GM23338 (cell line): ENCODE measurements around the gene PLPP4. TPM values are rescaled to one million over a fixed set of nuclear protein-coding genes. Genes with fewer than 3 reads are reported as not detected.

Source experiments
- ATAC-seq: fragments of 200-7000 bp; cut with Tn5 transposase; 3 replicates; pipeline ENCODE4 v1.9.1; 2020
- DNase-seq: peaks from one replicate; pipeline ENCODE4 v3.0.0-alpha.2; 2015; ENCODE audit warnings: low spot score
- H2AFZ ChIP-seq: fragments of 200-600 bp; sonication (generic); 2 replicates; pipeline ENCODE4 v1.8.0; 2016; ENCODE audit warnings: antibody characterized with exemption, mild to moderate bottlenecking, moderate library complexity
- H3F3A ChIP-seq: fragments of 200-600 bp; sonication (generic); replicated peaks from 2 replicates; pipeline ENCODE4 v1.8.0; 2017; ENCODE audit warnings: antibody characterized with exemption, mixed run types, low read depth
- H3K27ac ChIP-seq: fragments of 200-600 bp; sonication (generic); 2 replicates; pipeline ENCODE4 v1.6.1; 2016; ENCODE audit warnings: low read depth
- H3K27me3 ChIP-seq: fragments of 200-600 bp; sonication (generic); 2 replicates; pipeline ENCODE4 v1.8.0; 2016; ENCODE audit warnings: mild to moderate bottlenecking, mixed run types, moderate library complexity; ENCODE audit not compliant: insufficient read depth
- H3K36me3 ChIP-seq: fragments of 200-600 bp; sonication (generic); 2 replicates; pipeline ENCODE4 v1.8.0; 2016; ENCODE audit warnings: mild to moderate bottlenecking; ENCODE audit not compliant: insufficient read depth
- H3K4me1 ChIP-seq: fragments of 200-600 bp; sonication (generic); 2 replicates; pipeline ENCODE4 v1.8.0; 2016; ENCODE audit warnings: mild to moderate bottlenecking, moderate library complexity; ENCODE audit not compliant: insufficient read depth
- H3K4me2 ChIP-seq: fragments of 200-600 bp; sonication (generic); 2 replicates; pipeline ENCODE4 v1.7.1; 2017; ENCODE audit warnings: mixed run types
- H3K4me3 ChIP-seq: fragments of 200-600 bp; sonication (generic); 2 replicates; pipeline ENCODE4 v1.6.1; 2016; ENCODE audit warnings: mixed run types
- H3K79me2 ChIP-seq: fragments of 200-600 bp; sonication (generic); replicated peaks from 2 replicates; pipeline ENCODE4 v1.8.0; 2017; ENCODE audit warnings: mild to moderate bottlenecking; ENCODE audit not compliant: insufficient read depth
- H3K9me2 ChIP-seq: fragments of 200-600 bp; sonication (generic); 2 replicates; pipeline ENCODE4 v1.8.0; 2017; ENCODE audit not compliant: insufficient read depth
- H4K20me1 ChIP-seq: fragments of 200-600 bp; sonication (generic); replicated peaks from 2 replicates; pipeline ENCODE4 v1.8.0; 2017; ENCODE audit warnings: mild to moderate bottlenecking; ENCODE audit not compliant: insufficient read depth
- H3K27ac Mint-ChIP-seq: 2 replicates; pipeline ENCODE4 v1.8.0; 2020; ENCODE audit warnings: inconsistent platforms, mild to moderate bottlenecking, moderate library complexity, mixed read lengths
- H3K27me3 Mint-ChIP-seq: 3 replicates; pipeline ENCODE4 v1.8.0; 2022; ENCODE audit warnings: low read depth, mild to moderate bottlenecking, moderate library complexity, mixed read lengths, inconsistent platforms; ENCODE audit not compliant: insufficient read depth, poor library complexity
- H3K36me3 Mint-ChIP-seq: 3 replicates; pipeline ENCODE4 v1.8.0; 2021; ENCODE audit warnings: low read depth, mild to moderate bottlenecking, inconsistent platforms, moderate library complexity, mixed read lengths
- H3K4me1 Mint-ChIP-seq: 3 replicates; pipeline ENCODE4 v1.8.0; 2020; ENCODE audit warnings: mild to moderate bottlenecking, inconsistent platforms, mixed read lengths
- H3K4me3 Mint-ChIP-seq: 3 replicates; pipeline ENCODE4 v1.8.0; 2021; ENCODE audit warnings: moderate library complexity, mild to moderate bottlenecking, inconsistent platforms, mixed read lengths
- H3K9me3 Mint-ChIP-seq: 3 replicates; pipeline ENCODE4 v1.8.0; 2020; ENCODE audit warnings: moderate library complexity, mild to moderate bottlenecking, inconsistent platforms, mixed read lengths
- CREB1 ChIP-seq: fragments of 250-450 bp; sonication (Bioruptor Pico); IDR thresholded peaks from 2 replicates; pipeline ENCODE4 v1.5.0; 2020; ENCODE audit warnings: low read depth, mild to moderate bottlenecking, moderate library complexity
- EZH2 ChIP-seq: fragments of 200-600 bp; sonication (generic); IDR thresholded peaks from one replicate; pipeline ENCODE4 v1.8.0; 2017; ENCODE audit warnings: antibody characterized with exemption, mild to moderate bottlenecking, low read depth; ENCODE audit not compliant: unreplicated experiment
- EZH2phosphoT487 ChIP-seq: fragments of 200-600 bp; sonication (generic); IDR thresholded peaks from one replicate; pipeline ENCODE4 v1.8.1; 2018; ENCODE audit warnings: antibody characterized with exemption; ENCODE audit not compliant: unreplicated experiment
- JUNB ChIP-seq: IDR thresholded peaks from one replicate; pipeline ENCODE4 v1.6.1; 2016; ENCODE audit warnings: antibody characterized with exemption; ENCODE audit not compliant: unreplicated experiment
- NANOG ChIP-seq: IDR thresholded peaks from 2 replicates; pipeline ENCODE4 v1.6.1; 2016; ENCODE audit warnings: antibody characterized with exemption, borderline replicate concordance
- POLR2AphosphoS5 ChIP-seq: IDR thresholded peaks from 2 replicates; pipeline ENCODE4 v1.6.1; 2016; ENCODE audit warnings: antibody characterized with exemption, low read depth
- STAT1 ChIP-seq: IDR thresholded peaks from one replicate; pipeline ENCODE4 v1.6.1; 2016; ENCODE audit warnings: antibody characterized with exemption; ENCODE audit not compliant: unreplicated experiment
- ZNF114 ChIP-seq: fragments of 250-450 bp; sonication (Bioruptor Pico); IDR thresholded peaks from 2 replicates; pipeline ENCODE4 v1.5.0; 2020; ENCODE audit warnings: mild to moderate bottlenecking, moderate library complexity
- ZNF331 ChIP-seq: fragments of 250-450 bp; sonication (Bioruptor Pico); IDR thresholded peaks from 2 replicates; pipeline ENCODE4 v1.5.0; 2020; ENCODE audit warnings: low read depth, mild to moderate bottlenecking, moderate library complexity
- long read RNA-seq: library from polyadenylated mRNA; unstranded; transcript quantifications from one replicate; pipeline ENCODE4 v2.0.0, GENCODE V29; 2020; ENCODE audit not compliant: unreplicated experiment
- polyA plus RNA-seq: library from polyadenylated mRNA; unstranded; fragments of >200 nt; fragmentation: Nextera tagmentation; extraction: Ambion mirVana; gene quantifications from 2 replicates; pipeline ENCODE4 v1.2.1, GENCODE V29; 2016
- total RNA-seq: library from RNA; depleted of rRNA; stranded (reverse); fragments of >200 nt; shearing (Covaris generic); gene quantifications from 2 replicates; pipeline ENCODE4 v1.2.3, GENCODE V29; 2014; rRNA removed
- TF ChIP-seq, protein P1 (sequence below): IDR thresholded peaks from one replicate; pipeline ENCODE4 v1.6.1; 2018; ENCODE audit warnings: antibody characterized with exemption; ENCODE audit not compliant: unreplicated experiment
- TF ChIP-seq, protein P2 (sequence below): IDR thresholded peaks from 2 replicates; pipeline ENCODE4 v1.6.1; 2016; ENCODE audit warnings: antibody characterized with exemption
- TF ChIP-seq, protein P3 (sequence below), 2 experiments: fragments of 200-600 bp in 1 of 2; sonication (generic) in 1 of 2; conservative IDR thresholded peaks; 2 replicates each; pipeline versions ENCODE4 v1.5.1 to v1.6.1; 2016 to 2017; ENCODE audit warnings: antibody characterized with exemption in 2 of 2, low read depth in 2 of 2, mild to moderate bottlenecking in 2 of 2, moderate library complexity in 1 of 2

The PLPP4 gene
- total RNA-seq (0.31 TPM in 1 of 2 replicates, not detected in the other), polyA plus RNA-seq (0.24 and 0.42 TPM in 2 replicates)
- long read RNA-seq = 0 reads

DNA sequence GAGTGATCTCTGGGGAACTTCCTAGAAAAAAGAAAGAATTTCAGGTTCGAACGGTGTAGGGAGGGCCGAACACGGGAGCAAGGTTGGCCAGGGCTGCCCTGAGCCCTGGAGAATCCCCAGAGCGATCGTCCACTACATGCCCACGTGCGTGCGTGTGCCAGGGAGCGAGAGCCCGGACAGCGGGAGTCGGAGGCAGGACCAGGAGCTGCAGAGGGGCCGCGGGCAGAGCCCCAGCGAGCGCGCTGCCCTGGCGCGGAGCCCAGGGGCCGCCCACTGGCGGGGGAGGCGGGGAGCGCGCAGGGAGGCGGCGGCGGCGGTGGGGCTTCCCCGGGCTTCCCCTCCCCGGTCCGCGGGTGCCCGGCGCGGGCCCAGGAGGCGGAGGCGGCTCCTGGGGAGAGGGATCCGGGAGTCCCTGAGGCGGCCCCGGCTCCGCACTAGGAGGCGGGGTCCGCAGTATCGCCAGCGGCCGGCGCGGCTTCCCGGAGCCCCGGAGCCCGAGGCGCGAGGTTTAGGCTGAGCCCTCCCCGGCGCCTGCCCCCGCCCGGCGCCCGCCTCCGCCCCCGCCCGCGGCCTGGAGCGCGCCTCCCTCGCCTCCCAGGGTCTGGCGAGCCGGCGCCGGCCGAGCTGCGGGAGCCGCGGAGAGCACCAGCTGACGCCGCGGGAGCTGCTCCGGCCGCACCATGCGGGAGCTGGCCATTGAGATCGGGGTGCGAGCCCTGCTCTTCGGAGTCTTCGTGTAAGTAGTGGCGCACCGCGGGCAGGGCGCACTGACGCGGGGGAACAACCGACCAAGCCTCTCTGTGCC is at the start of gene PLPP4:
Gene PLPP4, plus strand, starts transcription at position 602 of the 805 bp plus-strand sequence. Its CDS starts 79 bp downstream, at position 681.
- H3F3A ChIP-seq = no peaks in the 10 kb centered on the region
- Mint-ChIP-seq H3K36me3 (no peaks in the 10 kb centered on the region), H3K27me3 (peaks cover 32% of the 10 kb centered on the region), H3K4me1 (peaks cover 10% of the 10 kb centered on the region), H3K27ac (no peak within 1 kb of the TSS), H3K4me3 (peak within 1 kb of the TSS; percentile 90), H3K9me3 (no peaks in the 10 kb centered on the region)
- peak within 1 kb of the TSS; percentile 90 for H3K4me2 ChIP-seq
- no peaks in the 10 kb centered on the region for H4K20me1 ChIP-seq
- peaks cover 47% of the 10 kb centered on the region for H3K27me3 ChIP-seq
- peak within 1 kb of the TSS; percentile 68 for H3K4me3 ChIP-seq
- H3K27ac ChIP-seq = no peak within 1 kb of the TSS
- H3K4me1 ChIP-seq = 0 out of 2 replicates have a peak, but pooled peaks cover 4% of the 10 kb centered on the region
- no peaks in the 10 kb centered on the region for H3K9me2 ChIP-seq
- ATAC-seq = peak; percentile 69
- H3K36me3 ChIP-seq = no peaks in the 10 kb centered on the region
- H2AFZ ChIP-seq = peak within 1 kb of the TSS; percentile 99
- H3K79me2 ChIP-seq = no peaks in the 10 kb centered on the region
- no peak for TF ChIP-seq NANOG
- peak; percentile 59 for DNase-seq

DNA sequence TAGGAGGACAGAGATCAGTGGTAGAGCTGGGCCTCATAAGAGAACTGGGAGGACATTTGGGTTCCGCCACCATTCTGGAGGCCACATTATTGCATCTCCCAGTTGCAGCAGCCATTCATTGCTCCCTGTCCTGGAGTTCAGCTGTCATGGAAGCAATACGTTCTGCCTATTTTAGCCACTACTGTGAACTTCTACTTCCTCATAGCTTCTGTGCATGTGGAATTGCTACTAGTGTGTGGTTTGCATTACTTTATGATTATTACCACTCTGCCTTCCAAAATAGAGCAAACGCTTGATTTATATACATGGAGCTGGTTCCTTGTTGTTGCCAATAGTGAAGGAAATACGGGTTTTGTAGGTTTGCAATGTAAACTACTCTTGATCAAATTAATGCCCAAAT is 47.2 kb upstream of the PLPP4 start:
- Histone ChIP-seq H3K9me2 (peaks cover 5% of the 10 kb centered on the region; the same call in 1 of the 2 replicates), H3K27ac (no peak overlapping the region), H4K20me1 (no peaks in the 10 kb centered on the region), H3K4me3 (no peak overlapping the region), H3K79me2 (no peaks in the 10 kb centered on the region), H3K4me1 (no peaks in the 10 kb centered on the region), H3F3A (no peaks in the 10 kb centered on the region), H3K27me3 (no peaks in the 10 kb centered on the region), H3K4me2 (no peak overlapping the region), H2AFZ (no peak overlapping the region), H3K36me3 (no peaks in the 10 kb centered on the region)
- no peaks in the 10 kb centered on the region for H3K4me1 Mint-ChIP-seq
- H3K36me3 Mint-ChIP-seq = no peaks in the 10 kb centered on the region
- no peak overlapping the region for H3K27ac Mint-ChIP-seq
- no peaks in the 10 kb centered on the region; the same call in 2 of the 3 replicates for H3K9me3 Mint-ChIP-seq
- DNase-seq = no peak
- H3K4me3 Mint-ChIP-seq = no peak overlapping the region
- no peak for ATAC-seq
- peaks cover 1% of the 10 kb centered on the region for H3K27me3 Mint-ChIP-seq
- TF ChIP-seq STAT1 (no peak), JUNB (no peak), CREB1 (CRISPR knock-in tag) (no peak), ZNF114 (CRISPR knock-in tag) (no peak), EZH2 (no peak), EZH2phosphoT487 (no peak), ZNF331 (no peak), POLR2AphosphoS5 (no peak), NANOG (no peak)
- TF ChIP-seq, protein P1, sequence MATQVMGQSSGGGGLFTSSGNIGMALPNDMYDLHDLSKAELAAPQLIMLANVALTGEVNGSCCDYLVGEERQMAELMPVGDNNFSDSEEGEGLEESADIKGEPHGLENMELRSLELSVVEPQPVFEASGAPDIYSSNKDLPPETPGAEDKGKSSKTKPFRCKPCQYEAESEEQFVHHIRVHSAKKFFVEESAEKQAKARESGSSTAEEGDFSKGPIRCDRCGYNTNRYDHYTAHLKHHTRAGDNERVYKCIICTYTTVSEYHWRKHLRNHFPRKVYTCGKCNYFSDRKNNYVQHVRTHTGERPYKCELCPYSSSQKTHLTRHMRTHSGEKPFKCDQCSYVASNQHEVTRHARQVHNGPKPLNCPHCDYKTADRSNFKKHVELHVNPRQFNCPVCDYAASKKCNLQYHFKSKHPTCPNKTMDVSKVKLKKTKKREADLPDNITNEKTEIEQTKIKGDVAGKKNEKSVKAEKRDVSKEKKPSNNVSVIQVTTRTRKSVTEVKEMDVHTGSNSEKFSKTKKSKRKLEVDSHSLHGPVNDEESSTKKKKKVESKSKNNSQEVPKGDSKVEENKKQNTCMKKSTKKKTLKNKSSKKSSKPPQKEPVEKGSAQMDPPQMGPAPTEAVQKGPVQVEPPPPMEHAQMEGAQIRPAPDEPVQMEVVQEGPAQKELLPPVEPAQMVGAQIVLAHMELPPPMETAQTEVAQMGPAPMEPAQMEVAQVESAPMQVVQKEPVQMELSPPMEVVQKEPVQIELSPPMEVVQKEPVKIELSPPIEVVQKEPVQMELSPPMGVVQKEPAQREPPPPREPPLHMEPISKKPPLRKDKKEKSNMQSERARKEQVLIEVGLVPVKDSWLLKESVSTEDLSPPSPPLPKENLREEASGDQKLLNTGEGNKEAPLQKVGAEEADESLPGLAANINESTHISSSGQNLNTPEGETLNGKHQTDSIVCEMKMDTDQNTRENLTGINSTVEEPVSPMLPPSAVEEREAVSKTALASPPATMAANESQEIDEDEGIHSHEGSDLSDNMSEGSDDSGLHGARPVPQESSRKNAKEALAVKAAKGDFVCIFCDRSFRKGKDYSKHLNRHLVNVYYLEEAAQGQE = no peak
- TF ChIP-seq, protein P2, sequence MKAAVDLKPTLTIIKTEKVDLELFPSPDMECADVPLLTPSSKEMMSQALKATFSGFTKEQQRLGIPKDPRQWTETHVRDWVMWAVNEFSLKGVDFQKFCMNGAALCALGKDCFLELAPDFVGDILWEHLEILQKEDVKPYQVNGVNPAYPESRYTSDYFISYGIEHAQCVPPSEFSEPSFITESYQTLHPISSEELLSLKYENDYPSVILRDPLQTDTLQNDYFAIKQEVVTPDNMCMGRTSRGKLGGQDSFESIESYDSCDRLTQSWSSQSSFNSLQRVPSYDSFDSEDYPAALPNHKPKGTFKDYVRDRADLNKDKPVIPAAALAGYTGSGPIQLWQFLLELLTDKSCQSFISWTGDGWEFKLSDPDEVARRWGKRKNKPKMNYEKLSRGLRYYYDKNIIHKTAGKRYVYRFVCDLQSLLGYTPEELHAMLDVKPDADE = no peak
- TF ChIP-seq, protein P3, sequence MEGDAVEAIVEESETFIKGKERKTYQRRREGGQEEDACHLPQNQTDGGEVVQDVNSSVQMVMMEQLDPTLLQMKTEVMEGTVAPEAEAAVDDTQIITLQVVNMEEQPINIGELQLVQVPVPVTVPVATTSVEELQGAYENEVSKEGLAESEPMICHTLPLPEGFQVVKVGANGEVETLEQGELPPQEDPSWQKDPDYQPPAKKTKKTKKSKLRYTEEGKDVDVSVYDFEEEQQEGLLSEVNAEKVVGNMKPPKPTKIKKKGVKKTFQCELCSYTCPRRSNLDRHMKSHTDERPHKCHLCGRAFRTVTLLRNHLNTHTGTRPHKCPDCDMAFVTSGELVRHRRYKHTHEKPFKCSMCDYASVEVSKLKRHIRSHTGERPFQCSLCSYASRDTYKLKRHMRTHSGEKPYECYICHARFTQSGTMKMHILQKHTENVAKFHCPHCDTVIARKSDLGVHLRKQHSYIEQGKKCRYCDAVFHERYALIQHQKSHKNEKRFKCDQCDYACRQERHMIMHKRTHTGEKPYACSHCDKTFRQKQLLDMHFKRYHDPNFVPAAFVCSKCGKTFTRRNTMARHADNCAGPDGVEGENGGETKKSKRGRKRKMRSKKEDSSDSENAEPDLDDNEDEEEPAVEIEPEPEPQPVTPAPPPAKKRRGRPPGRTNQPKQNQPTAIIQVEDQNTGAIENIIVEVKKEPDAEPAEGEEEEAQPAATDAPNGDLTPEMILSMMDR (conservative IDR thresholded peaks at IDR 0.05; ENCODE audit: low read depth in 2 of 2) = no peak
